ENCODE data around the gene SNRPA. TPM values are rescaled to one million over a fixed set of nuclear protein-coding genes. Genes with fewer than 3 reads are reported as not detected.

The SNRPA gene
- polyA plus RNA-seq, 1 donor (not counting 4 experiments of a cell fraction or from before 2014, with no cell fraction given): 93.4 TPM

GRCh38 chr19:40719414-40719894 is 31.5 kb upstream of the SNRPA start:
- dilution Hi-C loops (cut with MboI; ENCODE audit: extremely low pct_ligation_motif_present, low sequenced_read_pairs): no loop called here
- Histone ChIP-seq H3K4me3 (ENCODE audit: control insufficient read depth in 2 of 3, extremely low read depth in 1 of 3, insufficient read depth in 2 of 3, low read depth in 1 of 3, low read length in 3 of 3) (peak overlapping the region; percentile 62 to 90 (median 86)), H3K36me3 (ENCODE audit: control insufficient read depth in 2 of 2, extremely low read depth in 1 of 2, insufficient read depth in 2 of 2, low read length in 2 of 2) (peaks cover 10 to 18% of the 10 kb centered on the region in 2 experiments), H3K9me3 (ENCODE audit: control insufficient read depth, low read depth, low read length) (no peaks in the 10 kb centered on the region), H3K9ac (ENCODE audit: control insufficient read depth, extremely low read depth, insufficient read depth, low read length) (peak overlapping the region; percentile 100), H2AFZ (ENCODE audit: control insufficient read depth, low read length) (no peak overlapping the region), H3K27me3 (ENCODE audit: control insufficient read depth, extremely low read depth, insufficient read depth, low read length) (no peaks in the 10 kb centered on the region), H3K4me2 (ENCODE audit: control insufficient read depth, extremely low read depth, insufficient read depth, low read depth, low read length) (peak overlapping the region; percentile 88), H3K9me1 (ENCODE audit: control insufficient read depth, extremely low read depth, insufficient read depth, low read length) (no peaks in the 10 kb centered on the region), H3K27ac (ENCODE audit: control insufficient read depth, insufficient read depth, low read length) (peak overlapping the region; percentile 100), H3K79me2 (ENCODE audit: control insufficient read depth, insufficient read depth, low read length) (peaks cover 64% of the 10 kb centered on the region), H3K4me1 (ENCODE audit: control insufficient read depth, extremely low read depth, insufficient read depth, low read length) (peaks cover 38% of the 10 kb centered on the region), H4K20me1 (ENCODE audit: control insufficient read depth, extremely low read depth, insufficient read depth, low read length) (peaks cover 3% of the 10 kb centered on the region)
- no peak for TF ChIP-seq EZH2 (IDR thresholded peaks at IDR 0.05; ENCODE audit: low read length)
- TF ChIP-seq, protein P1, sequence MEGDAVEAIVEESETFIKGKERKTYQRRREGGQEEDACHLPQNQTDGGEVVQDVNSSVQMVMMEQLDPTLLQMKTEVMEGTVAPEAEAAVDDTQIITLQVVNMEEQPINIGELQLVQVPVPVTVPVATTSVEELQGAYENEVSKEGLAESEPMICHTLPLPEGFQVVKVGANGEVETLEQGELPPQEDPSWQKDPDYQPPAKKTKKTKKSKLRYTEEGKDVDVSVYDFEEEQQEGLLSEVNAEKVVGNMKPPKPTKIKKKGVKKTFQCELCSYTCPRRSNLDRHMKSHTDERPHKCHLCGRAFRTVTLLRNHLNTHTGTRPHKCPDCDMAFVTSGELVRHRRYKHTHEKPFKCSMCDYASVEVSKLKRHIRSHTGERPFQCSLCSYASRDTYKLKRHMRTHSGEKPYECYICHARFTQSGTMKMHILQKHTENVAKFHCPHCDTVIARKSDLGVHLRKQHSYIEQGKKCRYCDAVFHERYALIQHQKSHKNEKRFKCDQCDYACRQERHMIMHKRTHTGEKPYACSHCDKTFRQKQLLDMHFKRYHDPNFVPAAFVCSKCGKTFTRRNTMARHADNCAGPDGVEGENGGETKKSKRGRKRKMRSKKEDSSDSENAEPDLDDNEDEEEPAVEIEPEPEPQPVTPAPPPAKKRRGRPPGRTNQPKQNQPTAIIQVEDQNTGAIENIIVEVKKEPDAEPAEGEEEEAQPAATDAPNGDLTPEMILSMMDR (optimal IDR thresholded peaks at IDR 0.05 in 1 of 3, IDR thresholded peaks at IDR 0.05 in 1 of 3, conservative IDR thresholded peaks at IDR 0.05 in 1 of 3; ENCODE audit: extremely low read depth in 1 of 3, insufficient read depth in 2 of 3, low read length in 3 of 3): no peak
- FAIRE-seq (no peak), DNase-seq (ENCODE audit: low read depth, low spot score) (no peak)

DNA sequence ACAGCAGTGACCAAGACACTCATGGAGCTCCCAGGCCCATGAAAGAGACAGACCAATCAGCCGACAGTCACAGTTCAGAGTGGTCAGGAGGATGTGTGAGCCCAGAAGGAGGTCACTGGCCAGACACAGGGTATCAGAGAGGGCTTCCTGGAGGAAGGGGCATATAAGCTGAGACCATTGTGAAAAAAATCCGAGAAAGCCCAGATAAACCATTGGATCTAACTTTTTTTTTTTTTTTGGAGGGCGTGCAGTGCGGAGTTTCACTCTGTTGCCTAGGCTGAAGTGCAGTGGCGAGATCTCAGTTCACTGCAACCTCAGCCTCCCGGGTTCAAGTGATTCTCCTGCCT is 29.9 kb upstream of the SNRPA start:
- Histone ChIP-seq H3K4me3 (ENCODE audit: control insufficient read depth in 2 of 3, extremely low read depth in 1 of 3, insufficient read depth in 2 of 3, low read depth in 1 of 3, low read length in 3 of 3) (peak overlapping the region in 2 of 3 experiments; percentile 62 to 69), H2AFZ (ENCODE audit: control insufficient read depth, low read length) (no peak overlapping the region), H3K9me3 (ENCODE audit: control insufficient read depth, low read depth, low read length) (no peaks in the 10 kb centered on the region), H3K4me1 (ENCODE audit: control insufficient read depth, extremely low read depth, insufficient read depth, low read length) (peaks cover 31% of the 10 kb centered on the region), H3K27me3 (ENCODE audit: control insufficient read depth, extremely low read depth, insufficient read depth, low read length) (no peaks in the 10 kb centered on the region), H4K20me1 (ENCODE audit: control insufficient read depth, extremely low read depth, insufficient read depth, low read length) (peaks cover 3% of the 10 kb centered on the region), H3K4me2 (ENCODE audit: control insufficient read depth, extremely low read depth, insufficient read depth, low read depth, low read length) (peak overlapping the region; percentile 88), H3K9ac (ENCODE audit: control insufficient read depth, extremely low read depth, insufficient read depth, low read length) (no peak overlapping the region), H3K36me3 (ENCODE audit: control insufficient read depth in 2 of 2, extremely low read depth in 1 of 2, insufficient read depth in 2 of 2, low read length in 2 of 2) (peaks cover 21 to 25% of the 10 kb centered on the region in 2 experiments), H3K27ac (ENCODE audit: control insufficient read depth, insufficient read depth, low read length) (peak overlapping the region; percentile 100), H3K9me1 (ENCODE audit: control insufficient read depth, extremely low read depth, insufficient read depth, low read length) (no peaks in the 10 kb centered on the region), H3K79me2 (ENCODE audit: control insufficient read depth, insufficient read depth, low read length) (peaks cover 78% of the 10 kb centered on the region)
- TF ChIP-seq EZH2 (IDR thresholded peaks at IDR 0.05; ENCODE audit: low read length): no peak
- TF ChIP-seq, protein P1 (optimal IDR thresholded peaks at IDR 0.05 in 1 of 3, IDR thresholded peaks at IDR 0.05 in 1 of 3, conservative IDR thresholded peaks at IDR 0.05 in 1 of 3; ENCODE audit: extremely low read depth in 1 of 3, insufficient read depth in 2 of 3, low read length in 3 of 3): no peak
- no peak for DNase-seq (ENCODE audit: low read depth, low spot score)
- dilution Hi-C loops (cut with MboI; ENCODE audit: extremely low pct_ligation_motif_present, low sequenced_read_pairs): no loop called here
- FAIRE-seq: no peak

Data from keratinocyte (primary cell).